IPS-18c (cell line): ENCODE results near the gene QSER1.
"Not testable (repeated sequence)": the region's sequence is repeated elsewhere in the genome, so short reads cannot be mapped to it uniquely, and the experiment has no call there.

Experiments used
- H3K4me3 ChIP-seq: 2 replicates; pipeline ENCODE4 v1.7.0; 2013; ENCODE audit warnings: low read depth, mild to moderate bottlenecking, low read length, moderate library complexity; ENCODE audit not compliant: insufficient read depth
- H3K9me3 ChIP-seq: one replicate; pipeline ENCODE4 v1.6.1; 2013; ENCODE audit warnings: mild to moderate bottlenecking, low read length, moderate library complexity; ENCODE audit not compliant: control insufficient read depth, insufficient read depth

The QSER1 gene

GRCh38 chr11:32953700-32954099 is 61.1 kb downstream of the QSER1 start:
- Histone ChIP-seq H3K9me3 (no peaks in the 10 kb centered on the region), H3K4me3 (no peak overlapping the region)

- Histone ChIP-seq H3K9me3 (no peaks in the 10 kb centered on the region), H3K4me3 (no peak overlapping the region)
Observed at GRCh38 chr11:32960553-32961164, 68.0 kb downstream of the QSER1 start.

- Histone ChIP-seq H3K4me3 (no peak overlapping the region), H3K9me3 (no peaks in the 10 kb centered on the region)
Observed at GRCh38 chr11:32962016-32962415, 69.4 kb downstream of the QSER1 start.

GRCh38 chr11:32963721-32964120 is 71.1 kb downstream of the QSER1 start:
- H3K4me3 ChIP-seq, result no peak overlapping the region
- H3K9me3 ChIP-seq, result no peaks in the 10 kb centered on the region

- H3K4me3 ChIP-seq, result no peak overlapping the region
- H3K9me3 ChIP-seq, result no peaks in the 10 kb centered on the region
Observed at GRCh38 chr11:32968541-32968940, 75.9 kb downstream of the QSER1 start.

GRCh38 chr11:32972233-32972632 is 79.6 kb downstream of the QSER1 start:
- H3K9me3 ChIP-seq, H3K4me3 ChIP-seq: not testable (repeated sequence)

GRCh38 chr11:32972781-32973180 is 80.2 kb downstream of the QSER1 start:
- Histone ChIP-seq H3K9me3 (no peaks in the 10 kb centered on the region), H3K4me3 (no peak overlapping the region)

GRCh38 chr11:32982626-32983025 is 90.0 kb downstream of the QSER1 start:
- Histone ChIP-seq H3K9me3 (no peaks in the 10 kb centered on the region), H3K4me3 (no peak overlapping the region)

GRCh38 chr11:32983506-32983905 is 90.9 kb downstream of the QSER1 start:
- Histone ChIP-seq H3K9me3 (no peaks in the 10 kb centered on the region), H3K4me3 (no peak overlapping the region)

GRCh38 chr11:32985600-32985999 is 93.0 kb downstream of the QSER1 start:
- Histone ChIP-seq H3K4me3 (no peak overlapping the region), H3K9me3 (no peaks in the 10 kb centered on the region)

GRCh38 chr11:32987851-32988250 is 95.2 kb downstream of the QSER1 start:
- no peak overlapping the region for H3K4me3 ChIP-seq
- H3K9me3 ChIP-seq, result no peaks in the 10 kb centered on the region

GRCh38 chr11:32990481-32990880 is 97.9 kb downstream of the QSER1 start:
- H3K4me3 ChIP-seq, result no peak overlapping the region
- no peaks in the 10 kb centered on the region for H3K9me3 ChIP-seq

GRCh38 chr11:32991427-32991826 is 98.8 kb downstream of the QSER1 start:
- H3K9me3 ChIP-seq, result no peaks in the 10 kb centered on the region
- no peak overlapping the region for H3K4me3 ChIP-seq

GRCh38 chr11:32991898-32992297 is 99.3 kb downstream of the QSER1 start:
- H3K9me3 ChIP-seq, result no peaks in the 10 kb centered on the region
- H3K4me3 ChIP-seq, result no peak overlapping the region

GRCh38 chr11:33000181-33000580 is 107.6 kb downstream of the QSER1 start:
- Histone ChIP-seq H3K9me3 (peaks cover 2% of the 10 kb centered on the region), H3K4me3 (no peak overlapping the region)

- peaks cover 2% of the 10 kb centered on the region for H3K9me3 ChIP-seq
- no peak overlapping the region for H3K4me3 ChIP-seq
Observed at GRCh38 chr11:33001281-33001680, 108.7 kb downstream of the QSER1 start.

GRCh38 chr11:33001751-33002542 is 109.3 kb downstream of the QSER1 start:
- Histone ChIP-seq H3K4me3 (no peak overlapping the region), H3K9me3 (peaks cover 2% of the 10 kb centered on the region)

- Histone ChIP-seq H3K4me3 (no peak overlapping the region), H3K9me3 (peaks cover 2% of the 10 kb centered on the region)
Observed at GRCh38 chr11:33005175-33005574, 112.6 kb downstream of the QSER1 start.

GRCh38 chr11:33006010-33006409 is 113.4 kb downstream of the QSER1 start:
- no peak overlapping the region for H3K4me3 ChIP-seq
- peaks cover under 1% of the 10 kb centered on the region for H3K9me3 ChIP-seq
